Activated CD4-positive, alpha-beta T cell treated with anti-CD3 and anti-CD28 coated beads, Interleukin-2, amount 10 ng/mL, durations not matched to agents 24 days and 14 days (primary cell): ENCODE results near the gene ITPR2. TPM values are rescaled to one million over a fixed set of nuclear protein-coding genes. Genes with fewer than 3 reads are reported as not detected.
"Not testable (repeated sequence)": the region's sequence is repeated elsewhere in the genome, so short reads cannot be mapped to it uniquely, and the experiment has no call there.

ENCODE experiments used
- DNase-seq: peaks from one replicate; pipeline ENCODE4 v3.0.0; 2022
- H3K27ac Mint-ChIP-seq: one replicate; pipeline ENCODE4 v1.8.0; 2022; ENCODE audit warnings: mild to moderate bottlenecking, mixed read lengths
- H3K27me3 Mint-ChIP-seq: one replicate; pipeline ENCODE4 v1.8.0; 2022; ENCODE audit warnings: mixed read lengths
- H3K36me3 Mint-ChIP-seq: one replicate; pipeline ENCODE4 v1.8.0; 2022; ENCODE audit warnings: low read depth, mild to moderate bottlenecking, mixed read lengths
- H3K4me1 Mint-ChIP-seq: one replicate; pipeline ENCODE4 v1.8.0; 2021; ENCODE audit warnings: mixed read lengths
- H3K4me3 Mint-ChIP-seq: one replicate; pipeline ENCODE4 v1.8.0; 2022; ENCODE audit warnings: mild to moderate bottlenecking, moderate library complexity, mixed read lengths
- H3K9me3 Mint-ChIP-seq: one replicate; pipeline ENCODE4 v1.8.0; 2021; ENCODE audit warnings: mixed read lengths
- intact Hi-C: fragments of 100-400 bp; cut with micrococcal nuclease; formaldehyde crosslinking; loops from one replicate; pipeline ENCODE4 v1.15.1; 2023
- total RNA-seq: library from RNA; stranded (reverse); gene quantifications from 2 replicates; pipeline ENCODE4 v1.2.3, GENCODE V29; 2022

ITPR2 gene
- total RNA-seq, 1 donor from 2014 or later, result 46.0 TPM

DNA sequence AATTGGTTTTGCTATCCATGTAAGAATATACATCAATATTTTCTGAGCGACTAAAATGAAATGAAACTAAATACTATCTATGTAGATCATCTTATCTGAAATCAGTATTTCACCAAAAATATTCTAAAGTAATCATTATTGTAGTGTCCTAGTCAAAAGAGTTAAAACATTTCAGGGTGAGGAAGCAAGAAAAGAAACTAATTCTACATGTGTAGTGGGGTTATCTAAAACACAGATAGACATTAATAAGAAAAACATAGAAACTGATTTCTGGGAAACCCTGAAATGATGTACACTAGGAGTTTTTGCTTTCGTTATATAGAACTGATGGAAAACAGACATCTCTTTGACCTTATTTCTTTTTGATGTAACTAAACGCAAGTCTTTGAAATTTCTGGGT lies 379.7 kb downstream of the ITPR2 start:
- Mint-ChIP-seq H3K4me1 (no peaks in the 10 kb centered on the region), H3K27ac (no peak overlapping the region), H3K4me3 (no peak overlapping the region), H3K9me3 (peaks cover 7% of the 10 kb centered on the region), H3K36me3 (peaks cover 13% of the 10 kb centered on the region), H3K27me3 (no peaks in the 10 kb centered on the region)
- no peak for DNase-seq
- intact Hi-C loops, result no loop called here

DNA sequence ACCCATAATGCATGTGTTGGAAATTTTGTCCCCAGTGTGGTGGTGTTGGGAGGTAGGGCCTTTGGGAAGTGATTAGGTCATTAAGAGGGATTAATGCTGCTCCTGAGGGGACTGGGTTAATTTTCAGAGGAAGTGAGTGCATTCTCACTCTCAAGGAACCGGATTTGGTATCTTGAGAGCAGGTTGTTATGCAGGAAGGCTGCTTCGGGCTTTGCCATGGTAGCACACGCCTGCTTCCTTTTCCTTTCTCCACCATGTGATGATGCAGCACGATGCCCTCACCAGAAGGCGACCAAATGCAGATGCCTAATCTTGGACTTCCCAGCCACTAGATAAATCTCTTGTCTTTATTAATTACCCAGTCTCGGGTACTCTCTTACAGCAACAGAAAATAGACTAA lies 380.5 kb downstream of the ITPR2 start:
- DNase-seq, result no peak
- intact Hi-C loops, result no loop called here
- Mint-ChIP-seq H3K4me3 (no peak overlapping the region), H3K4me1 (no peaks in the 10 kb centered on the region), H3K27me3 (no peaks in the 10 kb centered on the region), H3K9me3 (peaks cover 7% of the 10 kb centered on the region), H3K27ac (no peak overlapping the region), H3K36me3 (peaks cover 12% of the 10 kb centered on the region)

DNA sequence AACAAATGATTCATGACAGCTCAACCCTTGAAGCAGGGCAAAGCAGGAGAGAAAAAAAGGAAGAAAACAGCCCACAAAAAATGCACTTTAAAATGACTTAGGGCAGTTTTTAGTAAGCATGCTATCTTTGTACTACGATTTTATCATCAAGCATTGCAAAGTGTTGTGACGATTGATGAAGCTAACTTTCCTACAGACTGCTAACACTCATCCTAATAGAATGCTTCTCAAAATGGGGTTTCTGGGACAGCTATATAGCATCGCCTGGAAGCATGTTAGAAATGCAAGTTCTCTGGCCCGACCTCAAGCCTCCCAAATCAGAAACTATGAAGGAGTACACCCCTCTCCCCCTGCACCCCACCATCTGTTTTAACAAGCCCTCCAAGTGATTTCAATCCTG lies 381.2 kb downstream of the ITPR2 start:
- Mint-ChIP-seq H3K27me3 (no peaks in the 10 kb centered on the region), H3K36me3 (peaks cover 6% of the 10 kb centered on the region), H3K4me3 (no peak overlapping the region), H3K9me3 (no peaks in the 10 kb centered on the region), H3K27ac (no peak overlapping the region), H3K4me1 (no peaks in the 10 kb centered on the region)
- intact Hi-C loops, result no loop called here
- no peak for DNase-seq

DNA sequence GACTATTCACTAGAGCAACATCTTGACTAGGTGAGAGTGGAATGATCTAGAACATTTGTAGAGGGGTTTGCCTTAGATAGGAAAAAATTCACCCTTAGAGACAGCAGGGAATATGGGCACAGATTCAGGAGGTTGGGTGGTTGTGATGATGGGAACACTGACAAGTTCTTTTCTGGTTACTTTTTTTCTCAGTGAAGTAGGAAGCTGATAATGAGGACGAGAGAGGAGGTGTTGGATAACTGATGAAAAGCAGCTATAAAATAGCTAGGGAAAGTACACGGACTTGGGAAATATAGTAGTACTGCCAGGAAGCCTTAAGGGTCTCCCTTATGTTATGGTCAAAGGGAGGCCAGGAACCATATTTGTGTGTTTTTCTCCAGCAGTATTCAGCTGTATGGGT lies 387.1 kb downstream of the ITPR2 start:
- DNase-seq, result no peak
- no peak overlapping the region for H3K4me3 Mint-ChIP-seq
- intact Hi-C loops, result no loop called here

DNA sequence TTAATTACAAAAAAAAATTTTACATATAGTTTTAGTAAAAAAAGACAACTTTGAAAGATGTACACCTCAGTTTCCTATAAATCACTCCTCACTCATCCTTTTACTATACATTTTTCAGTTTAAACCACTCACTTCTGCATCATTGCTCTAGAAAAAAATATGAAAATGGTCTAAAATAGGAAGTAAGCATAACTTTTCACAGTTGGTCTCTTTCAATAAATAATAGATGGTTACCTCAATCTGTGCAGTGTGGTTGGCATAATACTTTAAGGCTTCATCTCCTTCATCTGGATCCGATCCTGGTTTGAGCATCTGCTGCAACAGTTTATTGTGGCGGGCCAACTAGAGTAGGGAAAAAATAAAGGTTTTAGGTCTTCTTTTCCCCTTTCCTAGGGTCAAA lies 389.7 kb downstream of the ITPR2 start:
- no peak overlapping the region for H3K4me3 Mint-ChIP-seq
- intact Hi-C loops, result no loop called here
- no peak for DNase-seq
- no peak overlapping the region for H3K27ac Mint-ChIP-seq
- no peaks in the 10 kb centered on the region for H3K27me3 Mint-ChIP-seq
- no peaks in the 10 kb centered on the region for H3K9me3 Mint-ChIP-seq
- H3K4me1 Mint-ChIP-seq, result no peaks in the 10 kb centered on the region
- peaks cover 10% of the 10 kb centered on the region for H3K36me3 Mint-ChIP-seq

More for the DNA sequence above, 387.1 kb downstream of the ITPR2 start:
- Mint-ChIP-seq H3K27me3 (no peaks in the 10 kb centered on the region), H3K36me3 (peaks cover 11% of the 10 kb centered on the region), H3K4me1 (no peaks in the 10 kb centered on the region), H3K9me3 (no peaks in the 10 kb centered on the region), H3K27ac (no peak overlapping the region)

DNA sequence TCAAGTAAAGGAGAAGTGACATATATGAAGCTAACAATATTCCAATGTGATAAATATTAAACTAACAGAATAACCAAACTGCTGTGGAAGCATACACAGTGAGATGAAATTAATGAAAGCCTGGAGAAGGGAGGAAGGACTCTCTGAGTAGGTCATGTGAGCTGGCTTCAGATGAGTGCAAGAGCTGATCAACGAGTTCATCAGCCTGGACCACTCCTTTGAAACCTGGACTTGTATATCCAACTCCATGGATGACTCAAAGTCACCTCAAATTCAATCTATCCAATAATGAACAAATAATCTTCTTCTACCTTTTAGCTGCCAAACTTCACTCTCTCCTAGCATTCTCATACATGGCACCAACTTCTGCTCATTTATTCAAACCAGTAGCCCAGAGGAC lies 391.6 kb downstream of the ITPR2 start:
- no peak for DNase-seq
- no peak overlapping the region for H3K4me3 Mint-ChIP-seq
- H3K27me3 Mint-ChIP-seq, result no peaks in the 10 kb centered on the region
- intact Hi-C loops, result no loop called here
- H3K4me1 Mint-ChIP-seq, result no peaks in the 10 kb centered on the region
- H3K36me3 Mint-ChIP-seq, result peaks cover 10% of the 10 kb centered on the region
- no peaks in the 10 kb centered on the region for H3K9me3 Mint-ChIP-seq
- H3K27ac Mint-ChIP-seq, result no peak overlapping the region

DNA sequence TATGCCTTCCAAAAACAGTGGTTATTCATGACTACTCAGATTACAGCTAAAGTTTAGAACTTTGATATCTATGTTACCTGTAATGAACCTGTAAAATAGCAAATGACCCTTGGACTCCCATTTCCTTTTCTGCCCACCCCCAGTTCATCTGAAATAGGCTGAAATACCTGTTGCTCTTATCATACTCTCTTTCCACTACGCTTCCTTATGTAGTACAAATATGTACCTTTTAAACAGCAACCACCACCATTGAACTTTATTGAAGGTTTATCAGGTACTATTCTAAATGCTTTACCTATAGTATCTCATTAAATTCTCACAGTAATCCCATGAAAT lies 398.0 kb downstream of the ITPR2 start:
- H3K36me3 Mint-ChIP-seq, result peaks cover 2% of the 10 kb centered on the region
- no peak overlapping the region for H3K4me3 Mint-ChIP-seq
- H3K27me3 Mint-ChIP-seq, result no peaks in the 10 kb centered on the region
- no peak for DNase-seq
- H3K9me3 Mint-ChIP-seq, result no peaks in the 10 kb centered on the region
- no peak overlapping the region for H3K27ac Mint-ChIP-seq
- intact Hi-C loops, result loop anchor here (2.0 kb wide), 2 partner anchors 216 to 266 kb away; no protein-coding TSS in a partner anchor
- no peaks in the 10 kb centered on the region for H3K4me1 Mint-ChIP-seq

DNA sequence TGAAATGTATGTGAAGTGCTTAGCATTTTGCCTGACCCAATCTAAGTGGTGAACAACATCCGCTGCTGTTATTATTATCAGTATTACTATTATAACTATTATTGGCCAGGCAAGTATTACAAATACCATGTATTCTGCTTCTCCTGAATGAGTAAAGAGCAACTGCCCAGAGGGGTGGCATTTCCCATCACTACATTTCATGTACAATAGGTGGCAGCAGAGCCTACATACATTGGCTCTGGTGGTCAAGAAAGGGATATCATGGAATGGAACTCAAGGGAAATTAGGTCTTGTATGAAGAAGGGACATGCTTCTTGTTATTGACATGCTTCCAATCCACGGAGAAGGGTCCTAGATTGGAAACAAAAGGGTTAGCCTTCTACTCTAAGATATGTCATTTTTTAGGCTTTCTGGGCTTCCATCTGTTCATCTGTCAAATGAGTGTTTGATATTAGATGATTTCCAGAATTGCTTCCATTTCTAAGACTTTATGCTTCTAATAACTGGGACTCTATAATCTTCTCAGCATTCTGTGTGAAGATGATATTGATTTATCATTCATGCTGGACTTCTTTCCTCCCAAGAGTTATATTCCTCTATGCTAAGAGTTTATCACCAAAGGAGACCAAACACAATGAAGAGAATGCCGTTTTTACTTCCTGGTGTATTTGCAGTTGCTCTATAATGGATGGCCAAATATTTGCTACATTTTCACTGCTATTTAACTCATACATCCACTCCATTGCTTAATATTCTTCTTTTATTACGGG lies 398.5 kb downstream of the ITPR2 start:
- H3K4me3 Mint-ChIP-seq, result no peak overlapping the region
- H3K27ac Mint-ChIP-seq, result no peak overlapping the region
- no peaks in the 10 kb centered on the region for H3K9me3 Mint-ChIP-seq
- no peak for DNase-seq
- peaks cover 2% of the 10 kb centered on the region for H3K36me3 Mint-ChIP-seq
- no peaks in the 10 kb centered on the region for H3K27me3 Mint-ChIP-seq
- intact Hi-C loops, result loop anchor here (2.0 kb wide), 2 partner anchors 216 to 266 kb away; no protein-coding TSS in a partner anchor
- H3K4me1 Mint-ChIP-seq, result no peaks in the 10 kb centered on the region

DNA sequence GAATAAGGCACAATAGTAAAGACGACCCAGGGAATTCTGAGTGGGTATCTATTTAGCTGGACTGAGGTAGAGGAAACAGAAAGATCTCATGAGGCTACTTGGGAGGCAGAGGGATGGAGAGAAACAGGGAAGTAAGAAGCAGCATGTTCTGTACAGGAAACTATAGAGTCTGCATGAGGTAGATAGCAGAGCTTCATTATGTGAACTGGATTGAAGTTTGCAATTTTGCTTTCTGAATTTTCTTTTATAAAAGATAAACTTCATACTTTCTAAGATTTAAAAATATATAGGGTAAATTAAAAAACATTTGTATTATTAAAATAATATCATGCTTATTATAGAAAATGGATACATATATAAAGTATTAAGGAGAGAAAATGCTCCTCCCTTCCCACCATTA lies 399.3 kb downstream of the ITPR2 start:
- H3K27ac Mint-ChIP-seq, DNase-seq, H3K4me1 Mint-ChIP-seq, H3K9me3 Mint-ChIP-seq, H3K4me3 Mint-ChIP-seq, H3K27me3 Mint-ChIP-seq, H3K36me3 Mint-ChIP-seq: not testable (repeated sequence)
- intact Hi-C loops, result loop anchor here (2.0 kb wide), 2 partner anchors 217 to 267 kb away; no protein-coding TSS in a partner anchor

DNA sequence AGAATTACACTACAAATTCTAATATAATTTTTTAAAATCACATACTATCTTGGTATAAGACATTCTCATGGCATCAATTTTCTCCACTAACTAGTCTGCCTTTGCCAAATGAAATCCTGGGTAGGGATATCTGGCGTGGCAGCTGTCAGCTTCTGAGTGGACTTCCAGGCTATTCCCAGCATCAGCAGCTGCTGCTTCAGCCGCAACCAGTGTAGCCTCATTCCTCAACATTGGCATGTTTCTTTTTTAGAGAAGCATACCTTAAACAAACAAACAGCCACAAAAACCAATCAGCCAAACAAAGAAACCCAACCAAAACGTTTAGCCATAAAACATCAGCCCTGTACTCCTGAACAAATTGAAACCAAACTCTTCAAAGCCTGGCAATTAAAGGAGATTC lies 401.8 kb downstream of the ITPR2 start:
- no peaks in the 10 kb centered on the region for H3K36me3 Mint-ChIP-seq
- no peaks in the 10 kb centered on the region for H3K4me1 Mint-ChIP-seq
- H3K9me3 Mint-ChIP-seq, result no peaks in the 10 kb centered on the region
- no peak for DNase-seq
- H3K4me3 Mint-ChIP-seq, result no peak overlapping the region
- H3K27me3 Mint-ChIP-seq, result no peaks in the 10 kb centered on the region
- H3K27ac Mint-ChIP-seq, result no peak overlapping the region
- intact Hi-C loops, result no loop called here

DNA sequence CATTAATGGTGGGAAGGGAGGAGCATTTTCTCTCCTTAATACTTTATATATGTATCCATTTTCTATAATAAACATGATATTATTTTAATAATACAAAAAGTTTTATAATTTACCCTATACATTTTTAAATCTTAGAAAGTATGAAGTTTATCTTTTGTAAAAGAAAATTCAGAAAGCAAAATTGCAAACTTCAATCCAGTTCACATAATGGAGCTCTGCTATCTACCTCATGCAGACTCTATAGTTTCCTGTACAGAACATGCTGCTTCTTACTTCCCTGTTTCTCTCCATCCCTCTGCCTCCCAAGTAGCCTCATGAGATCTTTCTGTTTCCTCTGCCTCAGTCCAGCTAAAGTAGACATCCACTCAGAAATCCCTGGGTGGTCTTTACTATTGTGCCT lies 402.4 kb downstream of the ITPR2 start:
- H3K9me3 Mint-ChIP-seq, H3K27me3 Mint-ChIP-seq, H3K36me3 Mint-ChIP-seq, H3K27ac Mint-ChIP-seq, H3K4me1 Mint-ChIP-seq, H3K4me3 Mint-ChIP-seq, intact Hi-C loops, DNase-seq: not testable (repeated sequence)

DNA sequence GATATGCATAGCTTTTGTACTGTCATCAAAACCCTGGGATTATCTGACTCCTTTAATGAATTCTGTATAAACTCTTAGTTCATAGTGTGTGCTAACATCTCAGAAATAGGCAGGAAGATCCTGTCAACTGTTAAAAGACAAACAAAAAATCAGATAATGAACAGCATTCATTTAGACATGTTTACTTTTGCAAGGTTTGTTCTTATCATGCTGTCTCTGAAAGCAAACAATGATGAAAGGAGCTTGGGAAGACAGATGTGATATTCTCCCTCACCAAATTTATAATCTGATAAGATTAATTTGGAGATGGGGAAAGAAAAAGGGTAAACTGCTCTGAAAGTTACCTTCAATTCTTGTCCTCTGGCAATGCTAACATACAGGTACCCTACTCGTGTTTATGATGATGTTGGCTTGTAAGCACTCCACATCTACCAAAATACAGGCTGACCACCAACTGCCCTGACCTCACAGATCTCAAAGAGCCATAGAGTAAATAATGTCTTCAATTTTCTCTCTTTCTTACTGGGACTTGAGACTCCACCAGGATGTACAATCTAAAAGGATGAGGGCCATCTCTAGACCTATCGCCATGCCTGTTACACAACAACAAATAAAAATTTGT lies 403.8 kb downstream of the ITPR2 start:
- intact Hi-C loops, result no loop called here
- no peak overlapping the region for H3K27ac Mint-ChIP-seq
- H3K4me3 Mint-ChIP-seq, result no peak overlapping the region
- no peaks in the 10 kb centered on the region for H3K9me3 Mint-ChIP-seq
- no peak for DNase-seq
- H3K27me3 Mint-ChIP-seq, result no peaks in the 10 kb centered on the region
- no peaks in the 10 kb centered on the region for H3K4me1 Mint-ChIP-seq
- no peaks in the 10 kb centered on the region for H3K36me3 Mint-ChIP-seq

DNA sequence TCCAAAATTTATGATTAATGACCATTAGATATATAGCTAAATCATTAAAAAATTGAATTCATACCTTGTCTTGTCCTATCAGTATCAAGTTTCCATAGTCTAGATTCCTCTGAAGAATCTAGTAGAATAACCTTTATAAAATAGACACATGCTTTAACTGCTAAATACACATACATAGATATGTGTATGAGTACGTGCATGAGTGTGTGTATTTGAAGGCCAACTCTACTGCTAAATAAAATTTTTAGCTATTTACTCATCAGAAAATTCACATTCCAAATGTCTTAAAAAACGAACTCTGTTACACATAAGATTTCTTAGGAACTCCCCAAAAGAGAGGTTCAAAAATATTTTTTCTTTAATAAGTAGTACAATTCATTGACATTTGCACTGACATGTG lies 404.6 kb downstream of the ITPR2 start:
- intact Hi-C loops, result no loop called here
- no peak for DNase-seq
- Mint-ChIP-seq H3K4me3 (no peak overlapping the region), H3K36me3 (no peaks in the 10 kb centered on the region), H3K9me3 (no peaks in the 10 kb centered on the region), H3K27ac (no peak overlapping the region), H3K27me3 (no peaks in the 10 kb centered on the region), H3K4me1 (no peaks in the 10 kb centered on the region)

DNA sequence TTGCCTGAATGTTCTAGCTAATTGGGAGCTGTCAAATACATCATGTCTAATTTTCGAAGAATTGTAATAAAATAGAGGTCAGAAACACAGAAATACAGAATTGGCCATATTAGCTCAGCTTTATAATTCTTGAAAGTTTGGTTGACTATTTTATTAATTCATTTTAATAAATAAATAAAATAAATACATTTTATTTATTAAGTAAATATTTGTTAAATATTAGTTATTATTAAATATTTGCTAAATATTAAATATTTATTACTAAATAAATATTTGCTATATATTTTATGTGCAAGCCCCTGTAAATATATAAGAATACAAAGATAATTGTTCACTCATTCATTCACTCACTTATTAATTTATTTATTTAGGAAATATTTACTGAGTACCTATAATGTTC lies 406.3 kb downstream of the ITPR2 start:
- Mint-ChIP-seq H3K27ac (no peak overlapping the region), H3K4me3 (no peak overlapping the region), H3K9me3 (peaks cover under 1% of the 10 kb centered on the region), H3K36me3 (peaks cover 3% of the 10 kb centered on the region), H3K27me3 (no peaks in the 10 kb centered on the region), H3K4me1 (peaks cover 4% of the 10 kb centered on the region)
- DNase-seq, result no peak
- intact Hi-C loops, result no loop called here
